NCI-H82 treated with DMSO at 0.1 percent for 48 hours (cell line): Measurements from ENCODE around the gene REM2.

ENCODE experiments used
- DNase-seq: peaks from one replicate; lab custom pipeline; 2025; ENCODE audit not compliant: unreplicated experiment; lab: John Stamatoyannopoulos, UW

REM2 gene, protein sequence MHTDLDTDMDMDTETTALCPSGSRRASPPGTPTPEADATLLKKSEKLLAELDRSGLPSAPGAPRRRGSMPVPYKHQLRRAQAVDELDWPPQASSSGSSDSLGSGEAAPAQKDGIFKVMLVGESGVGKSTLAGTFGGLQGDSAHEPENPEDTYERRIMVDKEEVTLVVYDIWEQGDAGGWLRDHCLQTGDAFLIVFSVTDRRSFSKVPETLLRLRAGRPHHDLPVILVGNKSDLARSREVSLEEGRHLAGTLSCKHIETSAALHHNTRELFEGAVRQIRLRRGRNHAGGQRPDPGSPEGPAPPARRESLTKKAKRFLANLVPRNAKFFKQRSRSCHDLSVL

DNA sequence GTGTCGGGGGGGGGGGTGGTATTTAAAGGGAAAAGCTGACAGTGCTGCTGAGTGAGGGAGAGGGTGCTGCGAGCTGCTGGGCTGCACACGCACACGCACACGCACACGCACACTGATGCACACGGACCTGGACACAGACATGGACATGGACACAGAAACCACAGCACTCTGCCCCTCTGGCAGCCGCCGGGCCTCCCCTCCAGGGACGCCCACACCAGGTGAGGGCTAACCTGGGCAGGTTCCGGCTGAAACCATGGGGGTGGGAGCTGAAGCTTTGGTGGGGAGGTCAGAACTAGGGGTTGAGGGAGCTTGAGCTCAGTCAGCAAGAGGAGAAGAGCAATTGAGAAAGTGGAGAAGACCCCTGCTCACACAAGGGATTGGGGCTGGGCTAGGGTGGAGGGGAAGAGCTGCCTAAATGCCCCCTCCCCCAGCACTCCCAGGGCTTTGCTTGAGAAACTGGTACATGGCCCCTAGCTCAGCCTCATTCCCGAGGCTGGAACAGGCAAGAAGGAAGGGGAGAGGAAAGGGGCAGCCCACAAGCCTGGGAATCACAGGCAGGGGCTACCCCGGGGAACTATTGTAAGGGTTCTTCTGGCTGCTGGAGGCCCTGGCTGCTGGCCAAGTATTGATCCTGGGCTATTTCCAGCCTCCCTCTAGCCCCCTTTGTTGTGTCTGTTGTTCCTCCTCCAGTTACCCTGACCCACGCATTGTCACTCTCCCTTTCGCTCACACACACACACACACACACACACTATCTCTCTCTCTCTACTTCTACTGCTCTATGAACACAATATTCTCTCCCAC is at the start of gene REM2:
Gene REM2, plus strand, starts transcription at position 50 of the 804 bp plus-strand sequence. Its CDS starts 66 bp downstream, at position 116.
- no peak for DNase-seq

DNA sequence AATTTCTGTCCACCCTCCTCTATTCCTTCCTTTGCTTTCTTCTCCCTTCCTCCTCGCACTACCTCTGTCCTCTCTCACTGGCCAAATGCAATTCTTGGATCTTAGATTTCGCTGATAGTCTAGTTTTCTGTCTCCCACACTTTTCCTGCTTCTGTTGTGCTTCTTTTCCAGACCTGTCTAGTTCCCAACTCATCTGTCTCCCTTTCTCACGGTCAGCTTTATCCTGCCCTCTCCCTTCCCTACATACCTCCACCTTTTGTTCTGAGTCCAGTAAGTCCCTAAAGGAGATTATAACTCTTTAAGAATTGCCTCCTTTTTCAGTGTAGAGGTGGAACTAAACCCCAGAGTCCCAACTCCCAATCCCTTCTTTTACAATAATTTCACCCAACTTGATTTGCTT is 47.5 kb upstream of the REM2 start:
- no peak for DNase-seq

DNA sequence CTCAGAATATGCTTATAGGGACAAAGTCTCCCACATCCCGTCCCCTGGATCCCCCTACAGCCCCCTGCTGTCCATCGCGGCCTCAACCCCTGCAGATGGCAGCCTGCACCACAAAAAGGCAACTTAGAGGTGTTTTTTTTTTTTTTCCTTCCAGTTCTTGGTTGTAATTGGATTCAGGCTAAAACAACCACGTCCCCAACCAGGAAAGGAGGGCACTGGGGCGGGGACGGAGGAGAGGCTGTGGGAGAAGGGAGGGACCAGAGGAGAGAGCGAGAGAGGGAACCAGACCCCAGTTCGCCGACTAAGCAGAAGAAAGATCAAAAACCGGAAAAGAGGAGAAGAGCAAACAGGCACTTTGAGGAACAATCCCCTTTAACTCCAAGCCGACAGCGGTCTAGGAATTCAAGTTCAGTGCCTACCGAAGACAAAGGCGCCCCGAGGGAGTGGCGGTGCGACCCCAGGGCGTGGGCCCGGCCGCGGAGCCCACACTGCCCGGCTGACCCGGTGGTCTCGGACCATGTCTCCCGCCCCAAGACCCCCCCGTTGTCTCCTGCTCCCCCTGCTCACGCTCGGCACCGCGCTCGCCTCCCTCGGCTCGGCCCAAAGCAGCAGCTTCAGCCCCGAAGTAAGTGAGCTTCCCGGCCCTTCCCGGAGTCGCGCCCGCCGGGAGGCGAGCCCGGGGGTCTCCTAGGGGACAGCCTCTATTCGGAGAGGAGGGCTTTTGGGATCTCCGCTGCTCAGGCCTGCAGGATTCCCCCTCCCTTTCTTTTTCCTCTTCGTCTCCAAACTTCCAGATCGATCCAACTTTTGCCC is 46.5 kb upstream of the REM2 start, which contains the start of gene MMP14:
Gene MMP14, plus strand, starts transcription at position 285 of the 813 bp plus-strand sequence. Its CDS starts 233 bp downstream, at position 518.
- DNase-seq = no peak

DNA sequence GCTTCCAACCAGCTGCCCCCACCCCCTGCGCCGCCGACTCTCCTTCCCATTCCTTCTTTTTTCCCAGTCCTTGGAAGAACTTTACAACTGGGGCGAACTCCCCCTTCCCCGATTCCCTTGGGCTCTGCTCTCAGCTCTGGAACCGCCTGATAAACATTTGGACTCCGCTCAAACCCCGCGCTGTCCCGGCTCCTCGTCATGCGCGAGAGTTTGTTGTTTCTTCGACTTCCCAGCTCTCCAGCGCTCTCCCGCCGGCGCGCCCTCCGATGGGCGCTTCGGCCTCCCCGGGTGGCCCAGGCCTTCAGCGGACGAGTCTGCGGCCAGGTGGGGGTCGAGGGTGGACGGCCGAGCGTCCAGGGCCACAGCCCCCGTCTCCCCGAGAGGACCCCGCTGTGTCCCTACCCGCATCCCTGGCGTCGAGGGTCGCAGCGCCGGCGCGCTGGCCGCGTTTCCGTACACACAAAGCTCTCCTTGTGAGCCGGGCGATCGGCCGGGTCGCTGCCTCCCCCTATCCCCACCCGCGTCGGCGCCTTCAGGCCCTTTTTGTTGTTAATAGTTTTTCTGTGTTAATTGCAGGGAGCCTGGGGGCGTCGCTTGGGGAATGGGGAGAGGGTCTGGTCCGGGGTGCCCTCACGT is 45.8 kb upstream of the REM2 start:
- no peak for DNase-seq

DNA sequence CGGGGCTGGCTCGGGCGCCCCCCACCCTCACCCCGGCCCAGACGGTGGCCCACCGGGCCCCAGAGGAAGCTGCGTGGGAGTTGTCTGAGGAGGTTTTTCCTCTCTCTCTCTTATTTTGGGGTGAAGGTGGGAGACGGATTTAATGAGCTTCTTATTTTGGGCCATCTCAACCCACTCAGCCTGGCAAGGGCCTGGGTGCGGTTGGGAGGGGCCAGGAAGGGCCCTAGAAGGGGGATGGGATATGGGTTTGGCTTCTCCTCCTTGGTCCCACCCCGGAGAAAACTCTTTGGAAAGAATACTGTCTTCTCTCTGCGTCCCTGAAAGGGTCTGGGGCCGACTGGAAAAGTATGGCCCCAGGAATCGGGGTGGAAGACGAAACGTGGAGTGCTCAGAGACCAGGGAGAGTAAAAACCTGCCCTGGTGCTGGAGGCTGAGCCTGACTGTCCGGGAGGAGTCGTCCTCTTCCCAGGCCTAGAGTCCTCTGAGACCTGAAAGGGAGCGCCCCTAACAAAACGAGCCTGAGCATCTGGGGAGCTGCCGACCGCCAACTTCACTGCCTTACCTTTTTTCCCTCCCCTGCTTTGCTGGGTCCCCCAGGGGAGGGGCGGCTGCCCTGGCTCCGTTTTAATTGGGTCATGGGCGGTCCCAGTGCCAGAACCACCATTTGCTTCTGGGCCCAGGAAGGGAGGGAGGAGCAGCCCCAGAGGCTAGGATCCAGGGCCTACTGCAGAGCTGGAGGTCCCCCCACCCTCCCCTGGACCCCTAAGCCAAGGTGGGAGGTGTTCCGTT is 45.1 kb upstream of the REM2 start:
- no peak for DNase-seq

DNA sequence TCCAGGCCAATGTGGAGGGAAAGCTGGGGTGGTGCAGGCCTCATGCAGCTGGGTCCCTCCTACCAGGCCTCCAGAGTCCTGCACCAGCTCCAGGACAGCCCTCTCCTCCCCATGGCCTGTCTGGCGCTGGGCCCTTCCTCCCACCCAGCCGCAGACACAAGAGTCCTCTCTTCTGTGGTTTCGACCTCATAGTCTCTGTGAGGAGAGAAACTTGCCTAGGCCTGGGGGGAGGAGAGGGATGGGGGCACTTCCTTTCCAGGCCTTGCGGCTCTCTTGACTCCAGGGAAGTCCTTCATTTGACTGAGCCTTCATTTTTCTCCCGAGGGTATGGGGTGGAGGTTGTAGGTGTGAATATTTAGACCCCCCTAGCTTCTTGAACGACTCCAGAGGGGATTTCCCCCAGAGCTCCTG is 44.4 kb upstream of the REM2 start:
- DNase-seq = no peak

DNA sequence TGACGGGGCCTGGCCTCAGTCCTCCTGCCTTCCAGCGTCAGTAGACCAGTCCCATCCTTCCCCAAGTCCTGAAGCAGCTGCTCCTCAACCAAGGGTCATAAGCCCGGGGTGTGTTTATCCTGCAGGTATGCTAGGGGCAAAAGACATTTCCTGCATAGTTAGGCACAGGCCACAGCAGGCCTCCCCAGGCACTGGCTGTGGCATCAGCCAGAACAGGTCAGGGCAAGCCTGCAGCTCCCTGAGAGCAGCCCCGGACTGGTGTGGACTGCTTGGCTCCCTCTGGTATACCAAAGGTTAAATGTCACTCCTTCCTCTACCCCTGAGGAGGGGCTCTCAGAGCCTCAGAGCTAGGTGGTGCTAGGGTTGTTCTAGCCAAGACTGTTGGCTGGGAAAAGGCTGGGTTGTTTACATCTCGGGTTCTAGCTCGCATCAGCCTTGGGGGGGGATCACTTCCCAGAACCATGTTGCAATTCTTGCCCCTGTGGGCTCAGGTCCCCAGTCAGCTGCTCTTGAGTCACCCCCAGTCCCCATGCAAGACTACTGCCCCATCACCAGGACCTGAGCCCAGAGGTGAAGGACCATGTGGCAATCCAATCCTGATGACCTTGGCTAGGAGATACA is 43.8 kb upstream of the REM2 start:
- DNase-seq = no peak

DNA sequence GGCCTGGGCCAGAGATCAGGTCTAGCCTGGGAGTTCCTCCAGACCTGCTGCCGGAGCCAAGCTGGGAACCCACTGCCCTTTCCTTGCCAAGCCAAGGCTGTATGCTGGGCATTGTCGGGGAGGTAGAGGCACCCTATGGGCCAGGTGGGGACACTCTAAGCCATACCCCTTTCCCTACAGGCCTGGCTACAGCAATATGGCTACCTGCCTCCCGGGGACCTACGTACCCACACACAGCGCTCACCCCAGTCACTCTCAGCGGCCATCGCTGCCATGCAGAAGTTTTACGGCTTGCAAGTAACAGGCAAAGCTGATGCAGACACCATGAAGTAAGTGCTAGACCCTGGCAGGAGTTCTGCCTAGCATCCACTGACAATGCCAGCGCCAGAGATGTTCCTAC is 41.7 kb upstream of the REM2 start:
- no peak for DNase-seq

DNA sequence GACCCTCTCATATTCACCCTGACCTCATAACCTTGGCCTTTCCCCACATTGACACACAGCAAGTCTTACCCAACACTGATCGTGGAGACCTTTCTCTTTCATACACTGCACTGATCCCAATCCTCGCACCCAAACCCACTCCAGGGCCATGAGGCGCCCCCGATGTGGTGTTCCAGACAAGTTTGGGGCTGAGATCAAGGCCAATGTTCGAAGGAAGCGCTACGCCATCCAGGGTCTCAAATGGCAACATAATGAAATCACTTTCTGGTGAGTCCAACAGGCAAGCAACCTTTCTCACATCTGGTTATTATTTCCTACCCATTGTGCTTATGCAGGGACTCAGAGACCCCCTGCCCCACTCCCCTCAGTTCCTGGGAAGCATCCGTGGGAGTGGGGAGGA is 41.3 kb upstream of the REM2 start:
- DNase-seq = no peak

DNA sequence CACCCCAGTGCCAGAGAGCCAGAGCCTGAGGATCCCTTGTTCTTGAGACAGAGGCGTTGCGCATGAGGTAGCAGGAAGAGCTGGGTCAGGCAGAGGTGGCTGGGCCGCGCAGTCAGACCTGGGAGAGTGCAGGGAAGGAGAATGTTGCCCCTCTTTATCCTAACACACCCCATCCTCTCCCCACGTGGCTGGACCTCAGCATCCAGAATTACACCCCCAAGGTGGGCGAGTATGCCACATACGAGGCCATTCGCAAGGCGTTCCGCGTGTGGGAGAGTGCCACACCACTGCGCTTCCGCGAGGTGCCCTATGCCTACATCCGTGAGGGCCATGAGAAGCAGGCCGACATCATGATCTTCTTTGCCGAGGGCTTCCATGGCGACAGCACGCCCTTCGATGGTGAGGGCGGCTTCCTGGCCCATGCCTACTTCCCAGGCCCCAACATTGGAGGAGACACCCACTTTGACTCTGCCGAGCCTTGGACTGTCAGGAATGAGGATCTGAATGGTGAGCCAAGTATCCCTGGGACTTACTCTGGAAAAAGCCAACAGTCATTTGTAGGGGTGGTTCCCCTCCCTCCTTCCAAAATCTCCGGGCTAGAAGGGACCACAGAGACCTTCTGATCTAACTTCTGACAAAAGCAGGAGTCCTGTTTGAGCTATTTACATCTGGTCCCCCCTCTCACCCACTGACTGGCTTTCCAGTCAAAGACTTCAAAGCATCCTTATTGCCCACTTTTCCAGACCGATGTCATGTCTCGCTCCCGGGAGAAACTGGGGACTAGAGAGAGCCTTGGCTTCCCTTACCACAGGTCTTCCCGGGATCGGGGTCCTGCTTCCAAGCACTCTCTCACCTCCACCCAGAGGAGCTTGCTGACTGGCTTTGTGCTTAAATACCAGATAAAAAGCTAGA is 40.6 kb upstream of the REM2 start:
- no peak for DNase-seq

DNA sequence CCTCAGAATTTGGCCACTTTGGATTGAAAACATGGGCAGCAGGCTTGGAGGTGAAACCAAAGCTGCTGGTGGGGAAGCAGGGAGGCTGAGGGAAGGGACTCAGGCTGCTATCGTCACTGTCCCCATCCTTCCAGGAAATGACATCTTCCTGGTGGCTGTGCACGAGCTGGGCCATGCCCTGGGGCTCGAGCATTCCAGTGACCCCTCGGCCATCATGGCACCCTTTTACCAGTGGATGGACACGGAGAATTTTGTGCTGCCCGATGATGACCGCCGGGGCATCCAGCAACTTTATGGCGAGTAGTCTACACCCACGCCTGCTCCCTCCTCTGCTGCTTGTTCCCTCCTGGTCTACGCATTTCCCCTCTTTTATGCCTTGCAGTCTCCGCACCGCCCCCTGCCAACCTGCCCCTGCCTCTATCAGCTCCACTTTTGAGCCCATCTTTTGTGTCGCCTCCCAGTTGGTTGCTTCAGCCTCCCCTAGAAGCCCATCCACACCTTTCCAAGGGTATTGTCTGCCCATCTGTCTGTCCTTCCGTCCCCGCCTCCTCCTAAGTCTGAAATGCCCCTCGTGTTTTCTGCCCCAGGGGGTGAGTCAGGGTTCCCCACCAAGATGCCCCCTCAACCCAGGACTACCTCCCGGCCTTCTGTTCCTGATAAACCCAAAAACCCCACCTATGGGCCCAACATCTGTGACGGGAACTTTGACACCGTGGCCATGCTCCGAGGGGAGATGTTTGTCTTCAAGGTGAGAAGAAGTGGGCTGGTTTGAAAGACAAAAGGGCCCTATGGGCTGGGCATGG is 39.7 kb upstream of the REM2 start:
- no peak for DNase-seq

DNA sequence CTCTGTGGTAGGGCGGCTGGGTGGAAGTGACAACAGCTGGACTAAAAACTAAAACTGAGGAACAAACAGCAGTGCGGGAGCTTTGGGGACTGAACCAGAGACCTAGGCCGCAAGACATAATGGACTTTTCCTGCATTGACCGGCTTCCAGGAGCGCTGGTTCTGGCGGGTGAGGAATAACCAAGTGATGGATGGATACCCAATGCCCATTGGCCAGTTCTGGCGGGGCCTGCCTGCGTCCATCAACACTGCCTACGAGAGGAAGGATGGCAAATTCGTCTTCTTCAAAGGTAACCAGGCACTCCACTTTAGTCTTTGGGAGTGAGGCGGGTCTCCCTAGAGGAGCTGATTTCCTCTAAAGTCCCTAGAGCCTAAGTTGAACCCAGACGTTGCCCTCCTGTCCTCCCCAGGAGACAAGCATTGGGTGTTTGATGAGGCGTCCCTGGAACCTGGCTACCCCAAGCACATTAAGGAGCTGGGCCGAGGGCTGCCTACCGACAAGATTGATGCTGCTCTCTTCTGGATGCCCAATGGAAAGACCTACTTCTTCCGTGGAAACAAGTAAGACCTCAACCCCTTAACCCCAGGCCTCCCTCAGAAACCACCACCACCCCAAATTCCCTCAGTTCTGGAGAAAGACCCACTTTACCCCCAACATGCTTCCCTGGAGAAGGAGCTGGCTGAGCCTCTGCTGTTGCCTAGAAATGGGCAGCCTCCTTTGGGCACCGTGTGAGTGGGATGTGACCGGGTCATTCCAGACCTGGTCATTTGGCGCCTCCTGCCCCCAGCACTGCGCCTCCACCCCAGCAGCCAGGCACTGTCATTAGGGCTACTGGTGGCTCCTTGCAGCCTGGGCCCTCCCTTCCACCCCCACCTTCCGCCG is 38.6 kb upstream of the REM2 start:
- no peak for DNase-seq

DNA sequence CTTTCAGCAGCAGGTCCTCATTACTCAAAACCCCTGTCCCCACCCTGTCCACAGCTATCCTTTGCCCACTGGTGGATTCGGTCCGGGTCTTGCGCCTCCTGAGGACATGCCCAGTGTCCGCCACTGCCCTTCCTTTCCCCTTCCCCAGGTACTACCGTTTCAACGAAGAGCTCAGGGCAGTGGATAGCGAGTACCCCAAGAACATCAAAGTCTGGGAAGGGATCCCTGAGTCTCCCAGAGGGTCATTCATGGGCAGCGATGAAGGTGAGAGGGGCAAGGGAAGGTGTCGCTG is 38.0 kb upstream of the REM2 start:
- no peak for DNase-seq

DNA sequence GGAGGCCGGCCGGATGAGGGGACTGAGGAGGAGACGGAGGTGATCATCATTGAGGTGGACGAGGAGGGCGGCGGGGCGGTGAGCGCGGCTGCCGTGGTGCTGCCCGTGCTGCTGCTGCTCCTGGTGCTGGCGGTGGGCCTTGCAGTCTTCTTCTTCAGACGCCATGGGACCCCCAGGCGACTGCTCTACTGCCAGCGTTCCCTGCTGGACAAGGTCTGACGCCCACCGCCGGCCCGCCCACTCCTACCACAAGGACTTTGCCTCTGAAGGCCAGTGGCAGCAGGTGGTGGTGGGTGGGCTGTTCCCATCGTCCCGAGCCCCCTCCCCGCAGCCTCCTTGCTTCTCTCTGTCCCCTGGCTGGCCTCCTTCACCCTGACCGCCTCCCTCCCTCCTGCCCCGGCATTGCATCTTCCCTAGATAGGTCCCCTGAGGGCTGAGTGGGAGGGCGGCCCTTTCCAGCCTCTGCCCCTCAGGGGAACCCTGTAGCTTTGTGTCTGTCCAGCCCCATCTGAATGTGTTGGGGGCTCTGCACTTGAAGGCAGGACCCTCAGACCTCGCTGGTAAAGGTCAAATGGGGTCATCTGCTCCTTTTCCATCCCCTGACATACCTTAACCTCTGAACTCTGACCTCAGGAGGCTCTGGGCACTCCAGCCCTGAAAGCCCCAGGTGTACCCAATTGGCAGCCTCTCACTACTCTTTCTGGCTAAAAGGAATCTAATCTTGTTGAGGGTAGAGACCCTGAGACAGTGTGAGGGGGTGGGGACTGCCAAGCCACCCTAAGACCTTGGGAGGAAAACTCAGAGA is 37.0 kb upstream of the REM2 start:
- DNase-seq = no peak

DNA sequence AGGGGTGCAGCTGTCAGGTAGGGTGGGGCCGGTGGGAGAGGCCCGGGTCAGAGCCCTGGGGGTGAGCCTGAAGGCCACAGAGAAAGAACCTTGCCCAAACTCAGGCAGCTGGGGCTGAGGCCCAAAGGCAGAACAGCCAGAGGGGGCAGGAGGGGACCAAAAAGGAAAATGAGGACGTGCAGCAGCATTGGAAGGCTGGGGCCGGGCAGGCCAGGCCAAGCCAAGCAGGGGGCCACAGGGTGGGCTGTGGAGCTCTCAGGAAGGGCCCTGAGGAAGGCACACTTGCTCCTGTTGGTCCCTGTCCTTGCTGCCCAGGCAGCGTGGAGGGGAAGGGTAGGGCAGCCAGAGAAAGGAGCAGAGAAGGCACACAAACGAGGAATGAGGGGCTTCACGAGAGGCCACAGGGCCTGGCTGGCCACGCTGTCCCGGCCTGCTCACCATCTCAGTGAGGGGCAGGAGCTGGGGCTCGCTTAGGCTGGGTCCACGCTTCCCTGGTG is 36.2 kb upstream of the REM2 start:
- no peak for DNase-seq

DNA sequence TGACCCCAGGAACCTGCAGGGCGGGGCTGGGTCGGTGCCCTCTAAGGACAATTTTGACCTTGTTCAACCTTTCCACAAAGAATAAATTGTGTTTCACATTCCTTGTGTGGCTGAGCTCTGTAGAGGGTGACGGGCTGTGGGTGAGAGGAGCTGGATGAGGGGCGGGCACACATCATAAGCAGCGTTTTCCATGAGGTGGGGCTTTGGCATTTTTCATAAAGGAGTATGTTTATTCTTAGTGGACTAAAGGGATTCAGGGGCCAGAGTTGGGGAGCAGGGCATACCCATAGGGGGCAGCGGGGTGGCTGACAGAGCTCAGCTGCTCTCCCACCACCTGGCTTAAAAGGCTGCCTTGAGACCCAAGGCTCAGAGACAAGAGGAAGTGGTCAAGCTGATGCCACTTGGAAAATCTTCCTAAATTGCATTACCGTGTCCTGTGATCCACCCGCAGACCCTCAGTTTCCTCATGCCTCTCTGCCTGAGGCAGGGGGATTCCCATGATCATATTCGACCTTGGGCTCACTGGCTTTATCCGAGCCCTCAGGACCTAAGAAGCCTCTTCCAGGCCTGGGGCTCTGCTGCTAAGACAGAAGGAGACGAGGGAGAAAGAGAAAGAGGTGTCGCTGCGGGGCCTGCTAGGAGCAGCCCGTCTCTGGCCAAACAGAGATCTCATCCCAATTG is 35.2 kb upstream of the REM2 start:
- DNase-seq = no peak
